Upper lobe of right lung (tissue), 1 donor: Measurements from ENCODE around the gene ITIH6. TPM values are rescaled to one million over a fixed set of nuclear protein-coding genes. Genes with fewer than 3 reads are reported as not detected.

Experiments
- ATAC-seq: fragments of 200-7000 bp; cut with Tn5 transposase; one replicate; pipeline ENCODE4 v1.9.1; 2020; ENCODE audit warnings: mild to moderate bottlenecking, moderate library complexity
- DNase-seq: peaks from one replicate; pipeline ENCODE4 v3.0.0-alpha.2; 2020
- H3K27ac ChIP-seq: fragments of 200-600 bp; one replicate; pipeline ENCODE4 v1.8.0; 2022
- H3K27me3 ChIP-seq: fragments of 200-600 bp; one replicate; pipeline ENCODE4 v1.8.0; 2022; ENCODE audit warnings: mild to moderate bottlenecking
- H3K36me3 ChIP-seq: fragments of 200-600 bp; one replicate; pipeline ENCODE4 v1.8.0; 2022
- H3K4me1 ChIP-seq: fragments of 200-600 bp; one replicate; pipeline ENCODE4 v1.8.0; 2022
- H3K4me3 ChIP-seq: fragments of 200-600 bp; one replicate; pipeline ENCODE4 v1.8.0; 2022; ENCODE audit warnings: mild to moderate bottlenecking
- H3K9me3 ChIP-seq: fragments of 200-600 bp; one replicate; pipeline ENCODE4 v1.8.0; 2022
- CTCF ChIP-seq: fragments of 200-600 bp; IDR thresholded peaks from one replicate; pipeline ENCODE4 v1.8.0; 2022; ENCODE audit warnings: antibody characterized with exemption
- intact Hi-C: fragments of 100-400 bp; cut with DNase I; formaldehyde crosslinking; loops from one replicate; pipeline ENCODE4 v1.11.0; 2022
- total RNA-seq: library from RNA; stranded (reverse); fragmentation: NEBNext Ultra II Directional; extraction: Animal tissue kit (Norgen Biotek cat#: 25700); gene quantifications from one replicate; pipeline ENCODE4 v1.2.1, GENCODE V29; 2021
- donor health status: DM: no; HTN: yes; CAD: no; lungs with severe emphysema.

The ITIH6 gene
- total RNA-seq, 1 donor from 2014 or later = not detected

DNA sequence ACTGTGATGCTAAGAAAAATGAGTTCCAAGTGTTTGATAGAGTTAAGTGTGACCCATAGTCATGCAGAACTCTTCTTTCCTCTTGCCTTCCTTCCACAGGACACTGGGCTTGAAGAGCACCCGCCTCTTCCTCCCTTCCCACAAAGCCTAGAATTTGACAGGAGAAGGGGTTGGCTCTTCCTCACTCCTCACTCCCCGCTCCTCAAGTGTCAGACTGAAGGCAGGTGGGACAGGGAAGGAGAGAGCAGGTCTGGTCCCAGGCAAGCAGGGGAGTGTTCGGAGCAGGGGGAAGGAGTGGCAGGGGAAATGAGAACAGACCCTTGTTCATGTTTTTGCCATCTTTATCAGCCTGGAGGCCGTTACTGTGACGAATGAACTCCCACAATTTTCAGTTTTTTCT, 20.2 kb upstream of the ITIH6 start:
- peaks cover 25% of the 10 kb centered on the region for H3K36me3 ChIP-seq
- H3K27ac ChIP-seq = no peak overlapping the region
- no peak overlapping the region for H3K4me3 ChIP-seq
- TF ChIP-seq CTCF = no peak
- intact Hi-C loops = no loop called here
- no peak for DNase-seq
- no peaks in the 10 kb centered on the region for H3K4me1 ChIP-seq
- H3K9me3 ChIP-seq = no peaks in the 10 kb centered on the region
- no peaks in the 10 kb centered on the region for H3K27me3 ChIP-seq
- no peak for ATAC-seq

DNA sequence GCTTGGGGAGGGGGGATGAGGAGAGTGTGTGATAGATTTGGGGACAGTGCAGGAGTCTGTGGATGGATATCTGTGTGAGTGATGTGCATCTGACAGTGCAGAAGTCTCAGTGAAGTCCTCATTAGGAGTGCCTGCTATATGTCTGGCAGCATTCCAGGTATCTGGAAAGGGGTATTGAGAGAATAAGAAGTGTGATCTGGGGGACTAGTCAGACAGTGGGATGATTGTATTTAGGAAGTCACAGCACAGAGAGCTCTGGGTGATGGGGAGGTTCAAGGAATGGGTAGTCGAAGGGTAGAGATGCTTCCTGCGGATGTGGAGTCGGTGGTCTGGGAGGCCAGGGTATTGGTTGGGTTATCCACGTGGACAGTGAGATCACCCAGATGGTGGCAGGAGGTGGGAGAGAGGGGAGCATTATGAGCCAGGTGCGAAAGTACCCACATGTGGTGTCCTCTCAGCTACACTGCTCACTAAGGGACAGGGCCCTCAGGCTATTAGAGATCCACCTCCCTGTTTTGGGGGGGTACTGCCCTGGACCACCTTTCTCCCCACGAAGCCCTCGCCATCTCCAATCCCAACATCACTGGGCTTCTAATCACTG, 19.3 kb upstream of the ITIH6 start:
- ATAC-seq (no peak), DNase-seq (no peak)
- peaks cover 34% of the 10 kb centered on the region for H3K36me3 ChIP-seq
- H3K9me3 ChIP-seq = no peaks in the 10 kb centered on the region
- no peaks in the 10 kb centered on the region for H3K4me1 ChIP-seq
- no peak overlapping the region for H3K27ac ChIP-seq
- no peak for TF ChIP-seq CTCF
- no peak overlapping the region for H3K4me3 ChIP-seq
- intact Hi-C loops = no loop called here
- H3K27me3 ChIP-seq = no peaks in the 10 kb centered on the region

DNA sequence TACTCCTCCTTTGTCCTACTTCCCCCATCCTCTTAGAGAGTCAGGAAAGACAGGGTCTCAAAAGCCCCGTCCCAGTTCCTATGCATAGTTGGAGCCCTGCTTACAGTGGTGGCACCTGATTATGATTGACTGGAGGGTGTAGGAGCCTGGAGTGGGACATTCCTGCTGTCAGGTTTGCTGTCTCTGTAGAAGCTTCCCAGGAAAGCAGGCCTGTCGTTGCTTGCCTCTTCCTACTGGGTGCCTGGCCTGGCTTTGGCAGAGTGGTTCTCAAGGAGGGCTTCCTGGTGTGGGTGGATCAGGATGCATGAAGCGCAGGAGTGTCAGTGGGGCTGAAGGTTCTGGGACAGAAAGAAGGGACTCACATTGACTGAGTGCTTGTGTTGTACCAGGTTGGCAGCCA, 14.3 kb upstream of the ITIH6 start:
- Histone ChIP-seq H3K36me3 (peaks cover 57% of the 10 kb centered on the region), H3K27ac (no peak overlapping the region)
- DNase-seq = no peak

DNA sequence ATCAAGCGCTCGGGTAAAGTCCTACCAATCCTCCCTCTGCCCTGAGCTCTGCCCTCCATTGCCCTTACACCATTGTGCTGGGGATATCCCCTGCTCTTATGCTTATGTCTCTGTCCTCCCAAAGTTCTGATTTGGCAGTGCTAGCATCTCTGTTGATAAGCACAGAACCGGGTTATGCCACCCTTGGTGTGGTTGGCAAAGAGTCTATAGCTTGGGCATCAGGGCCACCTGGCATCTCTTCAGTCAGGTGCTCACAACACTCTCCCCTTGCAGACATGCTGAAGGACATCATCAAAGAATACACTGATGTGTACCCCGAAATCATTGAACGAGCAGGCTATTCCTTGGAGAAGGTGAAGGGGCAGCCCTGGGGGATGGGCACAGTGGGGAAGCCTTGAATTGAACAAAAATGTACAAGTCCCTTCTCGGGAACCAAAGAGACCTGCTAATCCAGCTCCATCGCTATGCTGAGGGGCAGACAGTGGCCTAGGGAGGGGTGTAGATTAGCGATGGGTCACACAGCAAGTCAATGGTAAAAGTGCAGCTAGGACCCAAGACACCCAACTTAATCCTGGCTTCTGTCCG, 13.3 kb upstream of the ITIH6 start:
- DNase-seq = no peak
- Histone ChIP-seq H3K36me3 (peaks cover 57% of the 10 kb centered on the region), H3K27ac (no peak overlapping the region), H3K4me3 (no peak overlapping the region), H3K27me3 (no peaks in the 10 kb centered on the region), H3K9me3 (no peaks in the 10 kb centered on the region), H3K4me1 (no peaks in the 10 kb centered on the region)
- intact Hi-C loops = no loop called here
- no peak for TF ChIP-seq CTCF
- ATAC-seq = no peak

More for the DNA sequence above, 14.3 kb upstream of the ITIH6 start:
- no peak for TF ChIP-seq CTCF
- Histone ChIP-seq H3K9me3 (no peaks in the 10 kb centered on the region), H3K4me3 (no peak overlapping the region), H3K27me3 (no peaks in the 10 kb centered on the region), H3K4me1 (no peaks in the 10 kb centered on the region)
- no peak for ATAC-seq
- intact Hi-C loops = no loop called here

DNA sequence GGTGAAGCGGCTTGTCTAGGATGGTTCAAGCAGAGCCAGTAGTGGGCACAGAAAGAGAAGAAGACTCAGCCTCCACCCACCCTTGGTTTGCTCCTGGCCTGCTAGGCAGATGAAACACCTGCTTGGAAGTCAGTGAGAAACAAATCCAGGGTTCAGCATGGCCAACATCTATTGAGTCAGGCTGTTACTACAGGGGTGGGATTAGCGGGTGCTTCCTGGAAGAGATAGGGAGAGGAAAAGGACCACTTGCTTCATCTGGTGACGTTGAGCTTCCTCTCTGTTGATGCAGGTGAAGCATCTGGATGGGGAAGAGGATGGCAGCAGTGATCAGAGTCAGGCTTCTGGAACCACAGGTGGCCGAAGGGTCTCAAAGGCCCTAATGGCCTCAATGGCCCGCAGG, 12.5 kb upstream of the ITIH6 start:
- no peaks in the 10 kb centered on the region for H3K9me3 ChIP-seq

More for the DNA sequence above, 12.5 kb upstream of the ITIH6 start:
- no peak for TF ChIP-seq CTCF
- ATAC-seq = no peak
- Histone ChIP-seq H3K4me1 (no peaks in the 10 kb centered on the region), H3K27ac (no peak overlapping the region), H3K27me3 (no peaks in the 10 kb centered on the region), H3K4me3 (no peak overlapping the region), H3K36me3 (peaks cover 54% of the 10 kb centered on the region)
- no peak for DNase-seq
- intact Hi-C loops = no loop called here
